Suprapubic skin (tissue), 4 donors: ENCODE data around the gene DYNLT5. TPM values are rescaled to one million over a fixed set of nuclear protein-coding genes. Genes with fewer than 3 reads are reported as not detected.
"Not testable (repeated sequence)": the region's sequence is repeated elsewhere in the genome, so short reads cannot be mapped to it uniquely, and the experiment has no call there.

Experiments used
- DNase-seq, 2 donors: peaks; one replicate each; pipeline ENCODE4 v3.0.0-alpha.2; 2019; ENCODE audit warnings: low spot score in 2 of 2
- H3K27ac ChIP-seq: fragments of 200-600 bp; sonication (generic); one replicate; pipeline ENCODE4 v1.5.1; 2019
- H3K27me3 ChIP-seq: fragments of 200-600 bp; sonication (generic); one replicate; pipeline ENCODE4 v1.5.1; 2019
- H3K36me3 ChIP-seq: fragments of 200-600 bp; sonication (generic); one replicate; pipeline ENCODE4 v1.5.1; 2019
- H3K4me1 ChIP-seq: fragments of 200-600 bp; sonication (generic); one replicate; pipeline ENCODE4 v1.5.1; 2019
- H3K4me3 ChIP-seq: fragments of 200-600 bp; sonication (generic); one replicate; pipeline ENCODE4 v1.5.1; 2019; ENCODE audit warnings: mild to moderate bottlenecking
- H3K9me3 ChIP-seq: fragments of 200-600 bp; sonication (generic); one replicate; pipeline ENCODE4 v1.5.1; 2019
- EP300 ChIP-seq: sonication (generic); formaldehyde crosslinking; IDR thresholded peaks from one replicate; pipeline ENCODE4 v1.6.1; 2017; ENCODE audit warnings: antibody characterized with exemption
- POLR2A ChIP-seq, 2 donors: fragments of 450-650 bp; IDR thresholded peaks; one replicate each; pipeline ENCODE4 v1.6.1; 2017; ENCODE audit warnings: antibody characterized with exemption in 2 of 2, mild to moderate bottlenecking in 2 of 2, moderate library complexity in 2 of 2
- POLR2AphosphoS5 ChIP-seq, 3 donors: sonication (generic); formaldehyde crosslinking; IDR thresholded peaks; one replicate each; pipeline ENCODE4 v1.6.1; 2017; ENCODE audit warnings: antibody characterized with exemption in 3 of 3
- WGBS: methylation state at CpG from one replicate; pipeline ENCODE4 v1.1.5; 2018; 5-methylcytosine and 5-hydroxymethylcytosine counted together
- total RNA-seq, 4 donors: library from RNA; depleted of rRNA; stranded (reverse); fragments of >200 nt; gene quantifications; one replicate each; pipeline ENCODE4 v1.1.0, GENCODE V29; 2016
- TF ChIP-seq, protein P1 (sequence below), 2 donors: fragments of 200-600 bp in 1 of 2; fragments of 450-650 bp in 1 of 2; sonication (generic) in 1 of 2; IDR thresholded peaks; one replicate each; pipeline ENCODE4 v1.5.1; 2016 to 2019; ENCODE audit warnings: antibody characterized with exemption in 2 of 2, mild to moderate bottlenecking in 1 of 2, moderate library complexity in 1 of 2

The DYNLT5 gene
- total RNA-seq, 4 donors from 2014 or later: 1.1 to 2.6 TPM; not detected in 2

- H3K36me3 ChIP-seq: no peaks in the 10 kb centered on the region
- H3K27me3 ChIP-seq: no peaks in the 10 kb centered on the region
- 89% methylated on average over 5 of the region's 5 CpGs for WGBS
- DNase-seq: no peak
- peaks cover 6% of the 10 kb centered on the region for H3K4me1 ChIP-seq
- no peak overlapping the region for H3K27ac ChIP-seq
- no peak for TF ChIP-seq EP300
- TF ChIP-seq POLR2AphosphoS5 (IDR thresholded peaks at IDR 0.05): no peak
- TF ChIP-seq, protein P1, sequence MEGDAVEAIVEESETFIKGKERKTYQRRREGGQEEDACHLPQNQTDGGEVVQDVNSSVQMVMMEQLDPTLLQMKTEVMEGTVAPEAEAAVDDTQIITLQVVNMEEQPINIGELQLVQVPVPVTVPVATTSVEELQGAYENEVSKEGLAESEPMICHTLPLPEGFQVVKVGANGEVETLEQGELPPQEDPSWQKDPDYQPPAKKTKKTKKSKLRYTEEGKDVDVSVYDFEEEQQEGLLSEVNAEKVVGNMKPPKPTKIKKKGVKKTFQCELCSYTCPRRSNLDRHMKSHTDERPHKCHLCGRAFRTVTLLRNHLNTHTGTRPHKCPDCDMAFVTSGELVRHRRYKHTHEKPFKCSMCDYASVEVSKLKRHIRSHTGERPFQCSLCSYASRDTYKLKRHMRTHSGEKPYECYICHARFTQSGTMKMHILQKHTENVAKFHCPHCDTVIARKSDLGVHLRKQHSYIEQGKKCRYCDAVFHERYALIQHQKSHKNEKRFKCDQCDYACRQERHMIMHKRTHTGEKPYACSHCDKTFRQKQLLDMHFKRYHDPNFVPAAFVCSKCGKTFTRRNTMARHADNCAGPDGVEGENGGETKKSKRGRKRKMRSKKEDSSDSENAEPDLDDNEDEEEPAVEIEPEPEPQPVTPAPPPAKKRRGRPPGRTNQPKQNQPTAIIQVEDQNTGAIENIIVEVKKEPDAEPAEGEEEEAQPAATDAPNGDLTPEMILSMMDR (IDR thresholded peaks at IDR 0.05): no peak
- no peak for TF ChIP-seq POLR2A (IDR thresholded peaks at IDR 0.05)
- no peaks in the 10 kb centered on the region for H3K9me3 ChIP-seq
- no peak overlapping the region for H3K4me3 ChIP-seq
Measured at GRCh38 chr1:66791621-66792610, 39.7 kb downstream of the DYNLT5 start.

- not testable (repeated sequence) for H3K27ac ChIP-seq, H3K4me3 ChIP-seq, DNase-seq, H3K36me3 ChIP-seq, H3K9me3 ChIP-seq, H3K27me3 ChIP-seq, H3K4me1 ChIP-seq
- 92% methylated on average over 2 of the region's 2 CpGs for WGBS
Measured at GRCh38 chr1:66795839-66796238, 43.6 kb downstream of the DYNLT5 start.

GRCh38 chr1:66809245-66809644, 57.0 kb downstream of the DYNLT5 start:
- no peak overlapping the region for H3K27ac ChIP-seq
- WGBS: 92% methylated on average over 1 of the region's 1 CpG
- no peak for DNase-seq
- no peaks in the 10 kb centered on the region for H3K36me3 ChIP-seq
- H3K4me3 ChIP-seq: no peak overlapping the region
- no peaks in the 10 kb centered on the region for H3K27me3 ChIP-seq
- H3K4me1 ChIP-seq: no peaks in the 10 kb centered on the region
- TF ChIP-seq EP300 (no peak), POLR2AphosphoS5 (IDR thresholded peaks at IDR 0.05) (no peak), POLR2A (IDR thresholded peaks at IDR 0.05) (no peak)
- TF ChIP-seq, protein P1 (IDR thresholded peaks at IDR 0.05): no peak
- no peaks in the 10 kb centered on the region for H3K9me3 ChIP-seq

DNA sequence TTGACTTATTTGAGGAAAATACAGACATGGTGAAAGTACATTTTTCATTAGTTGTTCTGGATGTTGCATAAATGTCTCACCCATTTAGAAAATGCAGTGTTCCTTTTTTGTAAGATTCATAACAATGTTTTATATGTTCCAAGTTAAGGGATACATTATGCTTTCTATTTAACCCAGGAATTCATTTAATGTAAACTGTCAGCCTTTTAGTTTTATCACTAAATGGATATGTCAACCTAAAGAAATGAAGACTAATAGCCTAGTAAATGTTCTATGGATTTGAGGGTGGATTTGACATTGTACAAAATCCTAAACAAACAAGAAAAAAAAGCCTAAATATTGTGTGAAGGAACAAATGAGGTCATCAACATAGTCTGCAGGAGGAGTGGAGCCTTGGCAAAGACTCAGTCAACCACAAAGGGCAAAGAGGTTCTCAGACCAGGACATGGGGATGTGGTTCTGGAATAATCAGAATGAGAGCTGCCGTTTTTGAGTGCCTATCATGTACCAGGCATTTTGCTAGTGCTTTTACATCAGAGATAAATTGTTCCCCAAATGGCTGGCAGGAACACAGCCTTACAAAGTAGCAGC, 57.6 kb downstream of the DYNLT5 start:
- Histone ChIP-seq H3K36me3 (no peaks in the 10 kb centered on the region), H3K27ac (no peak overlapping the region), H3K27me3 (no peaks in the 10 kb centered on the region), H3K4me1 (no peaks in the 10 kb centered on the region), H3K4me3 (no peak overlapping the region), H3K9me3 (no peaks in the 10 kb centered on the region)
- TF ChIP-seq, protein P1 (IDR thresholded peaks at IDR 0.05): no peak
- TF ChIP-seq EP300 (no peak), POLR2AphosphoS5 (IDR thresholded peaks at IDR 0.05) (no peak)
- WGBS: 55% methylated on average over 1 of the region's 1 CpG
- no peak for DNase-seq

- Histone ChIP-seq H3K9me3 (no peaks in the 10 kb centered on the region), H3K27me3 (no peaks in the 10 kb centered on the region), H3K27ac (no peak overlapping the region), H3K36me3 (no peaks in the 10 kb centered on the region), H3K4me1 (no peaks in the 10 kb centered on the region), H3K4me3 (no peak overlapping the region)
- TF ChIP-seq, protein P1 (IDR thresholded peaks at IDR 0.05): no peak
- TF ChIP-seq POLR2AphosphoS5 (IDR thresholded peaks at IDR 0.05) (no peak), POLR2A (IDR thresholded peaks at IDR 0.05) (no peak), EP300 (no peak)
- WGBS: 92% methylated on average over 1 of the region's 1 CpG
- no peak for DNase-seq
Measured at GRCh38 chr1:66824771-66825170, 72.5 kb downstream of the DYNLT5 start.

Other genes with a start within 250 kb of the DYNLT5 start
- gene SGIP1, start 218.3 kb upstream of the DYNLT5 start, total RNA-seq: 1 to 10 TPM in 1 of 4 donors, under 1 TPM in 3; 0.10 to 2.8 (median 0.66) TPM
- not detected for gene INSL5, start 48.8 kb downstream of the DYNLT5 start, total RNA-seq
- 1 to 10 TPM; 1.5 to 3.7 (median 3.3) TPM for gene DNAI4, start 172.4 kb downstream of the DYNLT5 start, total RNA-seq
- gene MIER1, start 172.5 kb downstream of the DYNLT5 start, total RNA-seq: 10 to 100 TPM; 17.1 to 43.2 (median 27.5) TPM